HCEC 1CT (cell line): ENCODE measurements around the gene GALNT18.
A peak's percentile ranks its signal among the peaks of the same experiment; 100 is the strongest.

Experiments
- DNase-seq: peaks from one replicate; pipeline ENCODE4 v3.0.0-alpha.2; 2017

Gene GALNT18

DNA sequence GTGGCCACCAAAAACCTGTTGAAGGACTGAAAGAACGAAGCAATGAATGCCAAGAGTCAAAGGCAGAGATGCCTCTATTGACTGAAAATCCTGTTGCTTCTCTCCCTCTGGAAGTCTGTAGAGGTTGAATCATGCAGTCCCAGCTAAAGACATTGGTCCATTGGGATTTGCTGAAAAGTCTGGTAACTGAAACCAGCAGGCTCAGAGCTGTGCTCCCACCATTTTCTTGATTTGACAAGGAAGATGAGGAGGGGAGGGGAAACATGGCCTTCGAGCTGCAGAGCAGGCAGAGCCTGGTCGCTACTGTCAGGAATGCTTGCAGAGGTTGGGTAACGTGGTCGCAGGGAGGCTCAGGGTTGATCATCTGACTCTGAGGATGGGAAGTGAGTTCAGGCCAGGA is 196.0 kb downstream of the GALNT18 start:
- no peak for DNase-seq

DNA sequence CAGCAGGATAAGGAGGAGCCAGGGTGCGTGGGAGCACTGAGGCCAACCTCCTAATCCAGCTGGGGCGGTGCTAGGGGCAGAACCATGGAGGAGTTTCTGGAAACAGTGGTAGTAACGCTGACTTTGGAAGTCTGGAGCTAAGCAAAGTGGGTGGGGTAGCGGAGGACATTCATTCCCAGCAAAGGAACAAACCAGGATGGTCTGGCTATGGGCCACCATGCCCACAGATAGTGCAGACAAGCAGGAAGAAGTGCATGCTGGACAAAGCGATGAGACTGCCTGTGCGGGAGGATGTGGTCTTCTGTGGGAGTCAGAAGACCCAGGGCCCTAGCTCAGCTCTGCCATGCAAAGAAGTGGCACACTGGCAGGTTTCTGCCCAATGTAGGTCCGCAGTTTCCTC is 197.1 kb downstream of the GALNT18 start:
- DNase-seq: no peak

DNA sequence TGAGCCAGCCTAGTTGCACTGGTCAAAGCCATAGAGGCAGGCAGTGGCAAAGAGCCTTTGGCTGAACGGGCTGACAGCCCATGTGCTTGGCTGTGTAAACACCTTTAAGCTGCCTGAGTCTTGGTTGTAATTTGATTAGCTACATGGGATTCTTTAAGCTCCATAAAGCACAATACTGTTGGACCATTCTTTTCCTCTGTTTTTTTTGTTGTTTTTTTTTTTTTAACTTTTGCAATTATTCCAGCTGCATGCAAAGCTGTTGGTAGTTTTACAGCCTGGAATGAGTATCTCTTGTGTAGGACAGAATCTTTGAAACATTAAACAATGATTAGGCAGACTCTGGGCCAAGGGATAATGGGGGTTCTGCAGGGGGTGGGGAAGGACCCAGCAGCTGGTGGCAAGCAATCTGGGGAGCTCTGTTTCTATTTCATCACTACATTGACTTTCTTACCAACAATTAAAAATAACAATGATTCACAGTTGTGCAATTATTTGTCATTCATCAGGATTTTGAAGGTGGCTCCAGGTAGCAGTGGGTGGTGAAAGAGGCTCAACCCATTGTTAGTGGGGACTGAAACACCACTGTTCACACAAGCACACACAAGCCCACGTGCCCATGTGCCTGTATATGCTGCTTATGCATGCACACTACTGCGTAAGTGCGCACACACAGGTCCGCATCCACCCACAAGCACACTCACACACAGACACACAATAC is 199.2 kb downstream of the GALNT18 start:
- DNase-seq: no peak

DNA sequence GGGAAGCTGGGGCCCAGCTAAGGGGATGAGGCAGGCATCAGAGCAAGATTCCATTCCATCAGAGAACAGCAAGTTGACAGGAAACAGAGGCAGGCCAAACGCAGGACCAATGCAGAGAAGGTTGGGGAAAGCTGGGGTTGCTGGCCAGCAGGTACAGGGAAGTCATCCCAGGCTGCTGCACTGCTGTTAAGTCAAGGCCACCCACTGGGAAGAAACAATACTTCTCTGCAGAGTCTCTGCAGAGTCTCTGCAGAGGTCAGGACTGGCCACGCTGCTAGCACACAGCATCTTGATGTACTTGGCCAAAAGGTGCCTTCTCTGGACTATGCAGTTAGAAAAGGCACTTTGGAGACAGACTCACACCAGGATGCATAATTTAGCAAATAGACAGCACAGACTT is 200.3 kb downstream of the GALNT18 start:
- no peak for DNase-seq

DNA sequence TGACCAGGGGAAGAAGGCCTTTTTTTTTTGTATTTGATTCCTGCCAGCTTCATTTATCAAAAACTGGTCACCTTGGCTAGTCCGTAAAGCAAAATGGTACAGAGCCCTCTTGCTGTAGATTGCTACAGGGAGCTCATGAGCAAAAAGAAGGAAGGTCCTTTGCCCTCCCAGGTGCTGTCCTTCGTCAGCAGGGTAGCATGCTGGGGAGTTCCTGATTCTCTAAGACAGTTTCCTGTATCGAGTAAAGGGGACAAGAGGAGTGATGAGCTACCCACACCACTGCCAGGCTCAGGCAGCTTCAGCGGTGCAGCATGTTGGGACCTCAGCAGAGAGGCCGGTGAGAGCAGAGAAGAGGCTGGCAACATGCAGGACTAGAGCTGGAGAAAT is 200.9 kb downstream of the GALNT18 start:
- no peak for DNase-seq

DNA sequence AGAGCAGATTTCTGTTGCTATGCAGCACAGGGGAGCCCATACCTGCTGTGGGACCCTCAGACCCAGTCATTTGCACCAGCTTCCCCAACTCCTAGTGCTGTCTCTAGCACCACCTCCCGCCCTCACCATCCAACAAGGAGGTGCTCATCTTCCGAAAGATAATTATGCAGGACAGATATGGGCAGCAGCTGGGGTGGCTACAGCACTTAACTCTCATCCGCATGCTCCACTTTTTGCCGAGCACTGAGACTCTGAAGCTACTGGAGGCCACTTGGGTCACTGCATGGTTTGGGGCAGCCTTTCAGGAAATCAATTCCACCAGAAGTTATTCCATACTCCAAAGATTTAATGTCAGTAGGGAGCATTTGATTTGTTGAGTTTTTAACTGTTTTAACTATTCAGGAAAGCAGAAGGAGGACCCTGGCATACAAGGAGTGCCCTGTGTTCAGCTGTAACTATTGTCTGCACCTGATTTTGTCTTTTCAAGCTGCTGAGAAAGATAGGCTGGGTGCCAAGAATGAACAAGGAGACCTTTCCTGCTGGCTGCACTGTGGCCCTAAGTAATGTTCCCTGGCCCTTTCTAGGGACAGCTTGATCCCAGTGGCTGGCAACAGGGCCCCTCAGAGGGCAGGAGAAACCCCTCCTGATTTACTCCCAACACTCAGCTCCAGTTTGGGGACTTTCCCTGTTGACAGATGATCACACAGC is 201.5 kb downstream of the GALNT18 start:
- DNase-seq: no peak

DNA sequence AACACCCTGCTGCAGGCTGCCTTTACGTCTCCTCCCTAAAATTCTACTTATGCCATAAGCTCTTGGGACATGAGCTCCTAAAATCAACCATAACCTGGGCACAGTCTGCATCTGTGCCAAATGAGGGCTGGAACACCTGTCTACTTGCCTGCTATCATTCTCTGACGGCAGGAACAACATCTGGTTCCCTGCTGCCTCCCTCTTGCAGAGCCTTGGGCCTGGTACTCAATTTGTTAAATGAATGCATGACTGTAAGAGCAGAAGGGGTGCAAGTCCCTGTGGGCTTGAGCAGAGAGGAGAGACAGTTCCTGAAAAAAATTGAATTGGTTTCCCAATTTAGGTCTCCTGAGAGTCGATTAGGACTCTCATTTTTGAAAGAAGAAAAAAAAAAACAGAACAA is 202.1 kb downstream of the GALNT18 start:
- no peak for DNase-seq

DNA sequence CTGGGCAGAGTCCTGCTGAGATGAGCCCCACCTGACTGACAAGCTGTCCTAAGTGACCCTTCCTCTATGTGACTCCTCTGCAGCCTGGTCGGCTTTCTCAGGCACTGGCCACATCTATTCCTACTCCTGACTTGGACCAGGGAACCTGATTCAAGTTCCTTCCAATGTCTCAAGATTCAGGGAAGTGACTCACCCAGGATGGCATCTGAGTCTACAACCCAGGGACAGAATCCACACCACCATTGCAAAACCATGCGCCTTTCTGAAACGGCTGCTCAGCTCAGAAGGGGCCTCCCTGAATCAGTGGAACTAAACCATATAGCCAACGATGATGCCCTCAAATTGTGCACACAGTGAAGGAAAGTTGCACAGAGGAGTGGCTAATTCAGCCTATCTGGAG is 204.9 kb downstream of the GALNT18 start:
- peak; percentile 40 for DNase-seq

DNA sequence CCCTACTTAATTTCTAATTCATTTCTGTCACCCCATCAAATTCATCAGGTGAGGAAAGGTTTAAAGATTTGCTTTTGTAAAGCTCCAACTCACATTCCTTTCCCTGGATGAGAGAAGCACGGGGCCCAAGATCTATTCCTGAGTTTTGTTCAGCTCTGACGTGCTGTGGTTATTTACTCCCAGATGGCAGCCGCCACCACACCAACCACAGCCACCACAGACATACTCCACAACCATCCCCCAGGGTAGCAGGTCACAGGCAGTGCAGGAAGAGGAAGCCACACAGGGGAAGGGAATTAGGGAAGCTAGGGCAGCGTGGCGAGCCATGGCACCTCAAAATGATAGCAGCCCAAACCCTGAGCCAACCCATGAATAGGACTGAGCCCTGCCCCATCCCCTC is 205.3 kb downstream of the GALNT18 start:
- DNase-seq: no peak

DNA sequence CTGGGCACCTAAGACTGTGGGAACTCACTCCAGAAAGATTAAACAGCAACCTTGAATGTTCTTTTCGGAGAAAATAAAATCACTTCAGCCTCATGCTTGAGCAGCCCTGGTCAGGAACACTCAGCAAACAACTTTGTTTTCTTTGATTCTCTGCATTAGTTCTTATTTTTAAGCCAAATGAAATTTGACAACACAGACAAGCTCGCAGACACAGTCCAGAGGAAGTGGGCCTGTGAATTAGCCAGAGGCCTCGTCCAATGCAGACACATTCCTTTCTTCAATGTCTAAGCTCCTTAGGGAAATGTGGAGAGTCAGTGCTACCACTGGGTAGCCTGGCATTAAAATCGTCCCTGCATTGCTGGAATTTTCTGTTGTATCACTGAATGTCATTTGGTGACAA is 205.9 kb downstream of the GALNT18 start:
- DNase-seq: no peak

DNA sequence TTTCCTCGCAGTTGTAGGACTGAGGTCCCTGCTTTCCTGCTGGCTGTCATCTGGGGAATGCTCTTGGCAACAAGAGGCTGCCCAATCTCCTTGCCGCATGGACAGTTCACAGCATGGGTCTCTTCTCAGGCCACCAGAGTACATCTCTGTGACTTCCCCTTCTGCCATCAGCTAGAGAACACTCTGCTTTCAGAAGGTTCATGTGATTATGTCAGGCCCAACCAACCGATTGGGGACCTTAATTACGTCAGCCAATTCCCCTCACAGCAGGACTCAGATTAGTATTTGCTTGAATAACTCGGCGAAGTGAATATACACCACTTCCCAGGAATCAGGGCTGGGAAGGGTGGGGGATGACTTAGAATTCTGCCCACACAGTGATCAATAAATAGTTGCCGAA is 206.8 kb downstream of the GALNT18 start:
- no peak for DNase-seq

DNA sequence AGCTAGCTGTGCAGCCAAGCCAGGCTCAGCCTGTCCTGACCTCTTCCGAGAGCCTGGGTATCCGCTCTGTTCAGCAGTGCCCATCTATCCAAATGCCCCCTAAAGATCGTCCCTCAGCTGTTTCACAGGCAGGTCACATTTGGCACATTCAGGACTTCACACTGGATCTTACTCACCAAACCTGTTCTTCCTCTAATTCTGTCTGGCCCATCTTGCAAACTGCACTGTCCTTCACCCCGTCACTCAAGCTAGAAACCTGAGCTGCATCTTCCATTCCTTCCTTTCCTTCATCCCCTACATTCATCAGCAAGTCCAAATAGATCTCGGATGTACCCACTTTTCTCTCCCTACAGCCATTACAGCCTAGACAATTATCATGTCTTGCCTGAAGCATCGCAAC is 208.0 kb downstream of the GALNT18 start:
- DNase-seq: no peak

DNA sequence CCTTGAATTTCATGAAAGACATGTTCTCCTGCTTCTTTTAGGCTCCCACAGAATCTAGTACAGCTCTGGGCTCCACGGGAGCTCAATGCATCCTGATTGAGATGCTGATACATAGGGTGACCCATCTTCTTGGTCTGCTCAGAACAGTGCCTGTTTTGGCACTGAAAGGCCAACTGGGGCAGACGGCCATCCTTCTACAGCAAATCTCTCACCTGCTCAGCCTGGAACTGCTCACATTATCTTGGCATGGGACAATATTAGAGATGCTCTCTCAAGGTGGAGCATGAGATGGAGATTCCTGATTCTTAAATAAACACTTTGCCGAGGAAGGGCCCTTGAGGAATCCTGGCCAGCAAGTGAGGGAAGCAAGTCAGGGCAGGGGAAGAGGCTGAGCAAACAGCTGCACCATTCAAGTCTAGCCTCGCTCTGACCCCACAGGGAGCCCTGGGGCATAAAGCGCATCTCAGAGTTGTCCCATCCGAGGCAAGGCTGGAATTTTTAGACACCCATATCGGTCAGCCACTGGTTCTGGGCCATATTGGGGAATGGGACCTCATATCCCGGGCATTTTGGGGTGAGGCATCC is 210.3 kb downstream of the GALNT18 start:
- no peak for DNase-seq

DNA sequence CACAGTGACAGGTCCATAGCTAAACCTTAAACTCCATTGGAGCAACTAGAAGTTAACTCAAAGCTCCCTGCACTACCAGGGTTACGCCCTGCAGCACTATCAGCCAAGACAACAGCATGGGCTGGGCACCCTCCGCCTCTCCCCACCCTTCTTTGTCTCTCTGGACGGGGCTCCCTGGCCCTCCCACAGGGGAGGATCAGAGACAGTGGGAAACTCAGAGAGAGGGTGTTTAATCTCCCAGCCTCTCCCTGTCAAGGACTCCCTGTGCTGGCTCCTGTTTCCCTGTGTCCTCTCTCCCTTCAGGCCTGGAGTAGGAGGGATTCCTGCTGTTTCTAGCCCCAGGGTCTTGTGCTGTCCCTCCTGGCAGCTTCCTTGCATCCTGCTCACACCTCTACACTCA is 211.9 kb downstream of the GALNT18 start:
- no peak for DNase-seq

DNA sequence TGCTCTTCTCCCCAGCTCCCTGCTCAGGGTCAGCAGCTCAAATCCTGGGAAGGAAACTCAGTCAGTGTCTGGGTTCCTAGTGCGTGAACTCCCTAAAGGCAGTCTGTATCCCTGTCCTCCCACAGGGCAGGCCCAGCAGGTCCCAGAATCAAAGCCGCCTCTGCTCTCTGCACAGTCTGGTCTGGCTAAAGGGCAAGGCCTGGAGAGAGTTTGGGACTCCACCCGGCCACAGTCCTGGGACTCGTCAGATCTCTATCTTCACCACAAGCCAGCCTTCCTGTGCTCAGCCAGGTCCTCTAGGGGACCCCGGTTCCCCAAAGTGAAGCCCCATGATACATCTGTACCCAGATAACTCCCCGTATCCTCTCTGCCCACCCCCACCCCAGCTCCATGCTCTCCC is 212.6 kb downstream of the GALNT18 start:
- DNase-seq: no peak

DNA sequence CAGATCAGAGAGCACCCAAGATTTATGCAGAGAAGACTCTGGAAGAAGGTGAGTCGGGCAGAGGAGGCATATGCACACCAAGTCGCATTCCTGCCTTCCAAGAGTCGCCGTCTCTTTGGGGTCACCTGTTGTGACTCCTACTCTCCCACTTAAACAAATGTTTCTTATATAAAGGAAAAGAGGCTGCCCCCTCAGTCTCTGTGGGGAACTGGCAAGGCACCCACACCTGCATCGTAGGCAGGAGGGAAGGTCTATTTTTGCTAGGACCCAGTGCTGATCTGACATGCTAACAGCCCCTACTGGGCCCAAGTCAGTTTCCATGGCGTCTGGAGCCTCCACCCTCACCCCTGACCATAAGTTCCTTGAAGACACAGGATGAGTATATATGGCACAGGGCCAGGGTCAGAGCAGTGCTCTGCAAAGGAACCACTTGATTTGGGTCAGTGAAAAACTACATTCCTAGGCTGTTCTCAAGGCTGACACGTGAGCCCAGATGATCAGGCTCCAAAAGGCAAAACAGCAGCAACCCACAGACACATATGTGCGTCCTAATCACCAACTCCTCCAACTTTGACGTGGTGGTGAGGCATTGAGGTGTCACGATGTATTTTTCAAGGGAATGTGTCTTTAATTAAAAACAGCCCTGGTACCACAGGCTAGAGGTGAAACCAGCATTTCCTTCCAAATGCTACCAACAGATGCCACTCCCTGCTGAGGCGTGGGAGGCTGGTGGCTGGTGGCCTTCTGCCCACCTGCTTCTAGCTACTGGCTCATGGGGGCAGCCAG is 213.2 kb downstream of the GALNT18 start:
- no peak for DNase-seq

DNA sequence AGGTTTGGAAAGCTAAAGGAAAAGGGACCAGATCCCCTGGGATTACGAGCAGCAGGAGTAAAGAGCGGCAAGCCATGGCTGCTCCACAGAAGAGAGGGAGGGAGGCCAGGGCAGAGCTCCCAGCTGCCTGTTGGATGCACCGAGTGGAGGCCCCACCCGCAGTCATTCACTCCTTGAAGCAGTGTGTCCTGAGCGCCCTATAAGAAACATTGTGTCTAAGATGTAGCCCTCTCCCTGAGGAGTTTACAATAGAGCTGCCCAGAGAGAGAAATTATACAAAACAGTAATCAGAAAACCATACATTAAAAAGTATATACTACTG is 214.1 kb downstream of the GALNT18 start:
- DNase-seq: no peak

DNA sequence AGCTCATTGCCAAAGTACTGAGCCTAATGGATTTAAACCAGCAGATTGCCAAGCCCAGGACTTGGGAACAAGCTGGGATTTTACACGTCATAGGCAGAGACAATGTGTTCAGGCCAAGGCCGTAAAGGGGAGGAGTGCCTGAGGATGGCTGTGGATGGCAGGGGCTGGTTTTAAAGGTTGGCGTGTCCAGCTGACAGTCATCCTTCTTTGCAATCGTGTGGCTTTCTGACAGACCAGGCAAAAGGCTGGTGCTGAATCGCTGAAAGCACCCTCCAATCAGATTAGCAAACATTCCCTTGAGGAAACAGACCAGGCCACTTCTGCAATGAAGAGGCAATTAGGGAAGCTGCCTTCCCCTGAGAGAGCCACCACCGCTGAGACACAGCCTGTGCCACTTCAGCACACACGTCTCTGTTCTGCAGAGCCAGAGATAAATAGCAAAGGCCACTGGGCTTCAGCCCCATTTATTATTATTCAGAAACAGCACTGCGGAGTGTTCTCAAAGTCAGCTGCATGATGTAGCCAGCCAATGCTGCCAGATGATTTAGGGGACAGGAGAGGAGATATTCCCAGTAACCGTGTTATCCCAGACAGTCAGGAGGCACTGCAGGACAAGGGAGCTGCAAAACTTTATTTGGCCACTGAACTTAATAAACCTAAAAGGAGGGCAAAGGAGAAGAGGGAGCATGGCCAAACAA is 214.6 kb downstream of the GALNT18 start:
- no peak for DNase-seq

DNA sequence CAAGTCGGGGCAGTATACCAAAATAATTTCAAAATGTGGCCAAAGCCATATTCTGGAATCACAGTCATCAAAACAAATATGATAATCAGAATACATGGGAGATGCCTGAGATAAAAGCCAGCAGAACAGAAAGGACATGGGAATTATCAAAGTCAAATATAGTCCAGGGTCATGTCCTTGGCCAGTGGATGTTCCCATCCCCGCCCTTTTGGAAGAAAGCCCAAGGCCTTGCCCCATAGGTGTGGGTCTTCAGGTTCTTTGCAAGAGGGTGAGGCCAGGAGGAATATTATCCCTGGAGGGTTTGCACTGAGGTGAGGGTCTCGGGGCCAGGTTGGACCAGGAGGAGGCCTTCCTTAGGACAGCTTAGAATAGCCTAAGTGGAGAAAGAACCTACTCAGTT is 215.2 kb downstream of the GALNT18 start:
- DNase-seq: no peak

DNA sequence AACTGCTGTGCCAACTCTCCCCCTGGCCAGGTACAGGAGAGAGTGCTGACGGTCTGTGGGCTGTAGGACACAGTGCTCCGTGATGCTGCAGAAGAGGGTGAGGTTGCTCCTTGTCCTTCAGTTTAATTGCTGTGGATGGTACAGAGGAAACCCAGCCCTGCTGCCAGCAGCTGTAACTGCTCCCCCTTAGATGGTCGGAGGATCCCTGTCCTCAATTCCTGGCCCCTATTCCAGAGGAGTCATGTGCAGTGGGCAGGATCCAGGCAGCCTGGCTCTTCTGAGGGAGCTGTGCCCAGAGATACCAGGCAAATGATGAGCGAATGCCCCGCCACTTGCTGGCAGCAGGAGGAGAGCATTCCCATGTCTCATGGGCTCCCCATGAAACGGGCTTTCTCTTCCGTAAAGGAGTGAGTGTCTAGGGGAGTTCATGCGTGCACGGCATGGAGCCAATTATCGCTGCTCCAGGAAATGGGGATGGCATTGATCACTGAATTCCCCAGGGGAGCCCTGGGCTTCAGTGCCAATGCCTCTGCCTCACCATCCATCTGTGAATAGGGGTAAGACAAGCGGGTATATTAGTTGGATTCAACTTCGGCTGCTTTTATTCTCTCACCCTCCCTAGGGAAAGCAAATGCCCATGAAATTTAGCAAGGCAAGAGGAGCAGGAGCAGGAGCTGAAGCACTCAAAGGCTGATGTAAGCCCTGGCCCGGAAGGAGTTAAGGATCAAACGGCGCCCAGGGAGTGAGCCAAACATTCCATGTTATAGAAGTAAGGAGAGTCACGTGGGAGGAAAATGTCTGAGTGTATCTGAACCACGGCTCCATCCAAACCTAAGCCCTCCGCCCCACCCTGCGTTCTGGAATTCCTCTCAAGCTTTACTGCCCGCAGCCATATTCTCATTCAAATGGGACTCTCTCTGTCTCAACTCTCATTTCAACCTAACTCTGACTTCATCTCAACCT is 217.8 kb downstream of the GALNT18 start:
- no peak for DNase-seq

DNA sequence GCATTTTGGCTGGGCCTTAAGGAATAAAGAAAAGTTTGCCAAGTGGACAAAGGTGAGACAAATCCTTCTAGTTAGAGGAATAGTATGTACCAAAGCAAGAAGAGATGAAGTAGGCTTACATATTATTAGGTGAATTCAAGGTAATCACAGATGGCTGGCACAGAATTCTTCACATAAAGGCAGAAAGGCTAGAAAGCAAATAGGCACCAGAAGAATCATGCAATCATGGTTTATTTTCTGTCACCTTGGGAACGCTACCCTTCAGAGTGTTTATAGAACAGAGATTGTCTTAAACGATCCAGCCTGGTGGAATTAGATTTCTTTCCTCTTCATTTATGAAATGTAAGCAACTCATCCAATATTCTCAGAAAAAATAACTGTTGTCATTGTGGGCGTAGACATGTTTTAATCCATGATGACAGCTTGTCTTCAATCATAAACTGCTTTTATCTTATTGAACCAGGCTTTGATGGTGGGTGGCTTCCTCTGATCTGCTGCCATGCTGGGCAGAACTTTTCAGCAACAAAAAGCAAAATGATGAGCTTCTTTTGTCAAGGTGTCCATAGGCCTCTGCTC is 219.8 kb downstream of the GALNT18 start:
- no peak for DNase-seq
